H1 (cell line): ENCODE results near the gene PHLDA2. TPM values are rescaled to one million over a fixed set of nuclear protein-coding genes. Genes with fewer than 3 reads are reported as not detected.

Experiments used
- CTCF ChIA-PET: fragments of 300-600 bp; sonication (Branson Sonifier 250); formaldehyde crosslinking; loops from one replicate; lab custom pipeline; 2021; ENCODE audit not compliant: partially characterized antibody; lab: Charles Lee
- POLR2A ChIA-PET: fragments of 300-600 bp; sonication (Branson Sonifier 250); formaldehyde crosslinking; loops from one replicate; lab custom pipeline; 2021; ENCODE audit warnings: inconsistent platforms; ENCODE audit not compliant: partially characterized antibody; lab: Charles Lee
- DNase-seq, 2 experiments: peaks; one replicate each; pipeline versions ENCODE4 v3.0.0 to v3.0.0-alpha.2; 2010 to 2022; ENCODE audit warnings: low spot score in 2 of 2, low read depth in 1 of 2, mixed read lengths in 1 of 2
- FAIRE-seq: peaks from 2 replicates; lab custom pipeline; 2011; peaks lifted over from hg19 to GRCh38; lab: Jason Lieb, UNC
- H2AFZ ChIP-seq: 2 replicates; pipeline ENCODE4 v1.8.1; 2012; ENCODE audit warnings: low read length, inconsistent platforms
- H2AK5ac ChIP-seq: 2 replicates; pipeline ENCODE4 v1.6.1; 2013; ENCODE audit warnings: low read depth, low read length
- H2BK120ac ChIP-seq: replicated peaks from 2 replicates; pipeline ENCODE3; 2013; ENCODE audit warnings: low read depth, low read length, inconsistent platforms
- H2BK12ac ChIP-seq: 2 replicates; pipeline ENCODE4 v1.6.1; 2013; ENCODE audit warnings: low read depth, low read length
- H2BK15ac ChIP-seq: 2 replicates; pipeline ENCODE4 v1.6.1; 2013; ENCODE audit warnings: low read length
- H2BK20ac ChIP-seq: 2 replicates; pipeline ENCODE4 v1.6.1; 2013; ENCODE audit warnings: low read length
- H2BK5ac ChIP-seq: 2 replicates; pipeline ENCODE4 v1.6.1; 2013; ENCODE audit warnings: low read depth, low read length
- H3K14ac ChIP-seq: 2 replicates; pipeline ENCODE4 v1.6.1; 2013; ENCODE audit warnings: inconsistent platforms; ENCODE audit not compliant: insufficient read length
- H3K18ac ChIP-seq: 2 replicates; pipeline ENCODE4 v1.6.1; 2013; ENCODE audit warnings: low read length; ENCODE audit errors: extremely low read depth
- H3K23ac ChIP-seq: 2 replicates; pipeline ENCODE4 v1.6.1; 2013; ENCODE audit warnings: inconsistent platforms; ENCODE audit not compliant: insufficient read length
- H3K23me2 ChIP-seq: 2 replicates; pipeline ENCODE4 v1.6.1; 2013; ENCODE audit warnings: low read depth, low read length
- H3K27ac ChIP-seq: 2 replicates; pipeline ENCODE4 v1.6.1; 2011; ENCODE audit warnings: low read depth, low read length, inconsistent platforms
- H3K27me3 ChIP-seq, 4 experiments: replicated peaks in 1 of 4; 1 replicate in 1 of 4; 2 replicates in 3 of 4; pipeline versions ENCODE4 v1.6.1 to v1.8.1; 2011 to 2013; ENCODE audit warnings: low read length in 3 of 4, mild to moderate bottlenecking in 3 of 4, inconsistent platforms in 2 of 4, mixed read lengths in 2 of 4, moderate library complexity in 1 of 4; ENCODE audit not compliant: control insufficient read depth in 3 of 4, insufficient read depth in 3 of 4; ENCODE audit errors: extremely low read depth in 1 of 4
- H3K36me3 ChIP-seq, 4 experiments: 2 replicates each; pipeline versions ENCODE4 v1.6.1 to v1.8.1; 2011 to 2013; ENCODE audit warnings: mild to moderate bottlenecking in 4 of 4, low read length in 3 of 4, moderate library complexity in 2 of 4, control low read depth in 1 of 4, inconsistent platforms in 1 of 4; ENCODE audit not compliant: insufficient read depth in 4 of 4, control insufficient read depth in 2 of 4
- H3K4ac ChIP-seq: replicated peaks from 2 replicates; pipeline ENCODE3; 2013; ENCODE audit warnings: low read length, low read depth, mixed read lengths, inconsistent platforms; ENCODE audit not compliant: insufficient read length
- H3K4me1 ChIP-seq, 4 experiments: replicated peaks in 1 of 4; 1 replicate in 1 of 4; 2 replicates in 3 of 4; pipeline versions ENCODE4 v1.6.1 to v1.8.1; 2011 to 2013; ENCODE audit warnings: low read length in 3 of 4, inconsistent platforms in 2 of 4, mixed read lengths in 1 of 4; ENCODE audit not compliant: insufficient read depth in 4 of 4, control insufficient read depth in 3 of 4
- H3K4me2 ChIP-seq, 2 experiments: 2 replicates each; pipeline versions ENCODE4 v1.6.1 to v1.8.1; 2011 to 2013; ENCODE audit warnings: low read depth in 2 of 2, low read length in 2 of 2, control low read depth in 1 of 2, inconsistent platforms in 1 of 2, mild to moderate bottlenecking in 1 of 2; ENCODE audit not compliant: insufficient read depth in 1 of 2
- H3K4me3 ChIP-seq, 4 experiments: fragments of 200-600, 300-600 bp in 1 of 4; sonication (generic), shearing (Covaris generic), sonication (Bioruptor Twin) in 1 of 4; 2 replicates each; pipeline versions ENCODE4 v1.5.1 to v1.8.1; 2011 to 2016; ENCODE audit warnings: low read length in 4 of 4, low read depth in 3 of 4, control low read depth in 2 of 4, inconsistent platforms in 2 of 4, mild to moderate bottlenecking in 2 of 4, mixed read lengths in 1 of 4, moderate library complexity in 1 of 4; ENCODE audit not compliant: insufficient read depth in 2 of 4; ENCODE audit errors: extremely low read depth in 1 of 4
- H3K56ac ChIP-seq: replicated peaks from 2 replicates; pipeline ENCODE3; 2013; ENCODE audit warnings: low read depth, mild to moderate bottlenecking, mixed read lengths, low read length, inconsistent platforms; ENCODE audit not compliant: insufficient read length
- H3K79me1 ChIP-seq: 2 replicates; pipeline ENCODE4 v1.6.1; 2013; ENCODE audit warnings: low read depth, low read length, control low read depth
- H3K79me2 ChIP-seq, 2 experiments: 2 replicates each; pipeline versions ENCODE4 v1.6.1 to v1.8.1; 2012 to 2013; ENCODE audit warnings: low read length in 2 of 2, mild to moderate bottlenecking in 2 of 2, inconsistent platforms in 1 of 2; ENCODE audit not compliant: insufficient read depth in 2 of 2, control insufficient read depth in 1 of 2
- H3K9ac ChIP-seq, 4 experiments: replicated peaks in 1 of 4; 1 replicate in 1 of 4; 2 replicates in 3 of 4; pipeline versions ENCODE4 v1.6.1 to v1.8.1; 2011 to 2013; ENCODE audit warnings: low read depth in 3 of 4, low read length in 3 of 4, control low read depth in 2 of 4, mild to moderate bottlenecking in 2 of 4, moderate library complexity in 2 of 4, inconsistent platforms in 1 of 4; ENCODE audit errors: extremely low read depth in 1 of 4
- H3K9me3 ChIP-seq, 2 experiments: 2 replicates each; pipeline versions ENCODE4 v1.6.1 to v1.8.1; 2012 to 2013; ENCODE audit warnings: mild to moderate bottlenecking in 2 of 2, moderate library complexity in 2 of 2, control low read depth in 1 of 2, inconsistent platforms in 1 of 2, low read depth in 1 of 2, low read length in 1 of 2, mixed read lengths in 1 of 2; ENCODE audit not compliant: insufficient read depth in 2 of 2
- H4K20me1 ChIP-seq, 2 experiments: replicated peaks in 1 of 2; 2 replicates each; pipeline versions ENCODE3 to v1.8.1; 2011 to 2013; ENCODE audit warnings: inconsistent platforms in 2 of 2, low read length in 2 of 2, mild to moderate bottlenecking in 1 of 2; ENCODE audit not compliant: insufficient read depth in 2 of 2, control insufficient read depth in 1 of 2
- H4K5ac ChIP-seq: 2 replicates; pipeline ENCODE4 v1.6.1; 2013; ENCODE audit warnings: low read length, low read depth, mixed read lengths, inconsistent platforms; ENCODE audit not compliant: insufficient read length
- H4K8ac ChIP-seq: 2 replicates; pipeline ENCODE4 v1.8.0; 2013; ENCODE audit warnings: mild to moderate bottlenecking, moderate library complexity, low read length, inconsistent platforms; ENCODE audit not compliant: insufficient read depth; ENCODE audit errors: extremely low read depth
- H4K91ac ChIP-seq: replicated peaks from 2 replicates; pipeline ENCODE3; 2013; ENCODE audit warnings: low read length, mixed read lengths, inconsistent platforms; ENCODE audit not compliant: insufficient read length
- CHD2 ChIP-seq: IDR thresholded peaks from 2 replicates; pipeline ENCODE4 v1.6.1; 2012; ENCODE audit warnings: low read length, improper control_type of control experiment
- FOSL1 ChIP-seq: IDR thresholded peaks from 2 replicates; pipeline ENCODE4 v1.6.1; 2011; ENCODE audit warnings: mild to moderate bottlenecking, low read depth, low read length, moderate library complexity; ENCODE audit not compliant: insufficient read depth
- HDAC6 ChIP-seq: IDR thresholded peaks from one replicate; pipeline ENCODE4 v1.7.1; 2012; ENCODE audit warnings: low read depth, mild to moderate bottlenecking, inconsistent platforms, low read length, moderate library complexity
- JUN ChIP-seq: IDR thresholded peaks from 2 replicates; pipeline ENCODE4 v1.6.1; 2011; ENCODE audit warnings: low read depth, mild to moderate bottlenecking, improper control_type of control experiment, low read length
- MAFK ChIP-seq: IDR thresholded peaks from 2 replicates; pipeline ENCODE4 v1.6.1; 2012; ENCODE audit warnings: low read depth, mild to moderate bottlenecking, improper control_type of control experiment, low read length
- NANOG ChIP-seq: IDR thresholded peaks from 2 replicates; pipeline ENCODE4 v1.6.1; 2011; ENCODE audit warnings: low read length, low read depth, mild to moderate bottlenecking, inconsistent platforms; ENCODE audit not compliant: insufficient read depth, poor library complexity, severe bottlenecking
- NRF1 ChIP-seq: IDR thresholded peaks from 2 replicates; pipeline ENCODE4 v1.6.1; 2011; ENCODE audit warnings: mild to moderate bottlenecking, low read depth, low read length, improper control_type of control experiment
- RAD21 ChIP-seq, 2 experiments: IDR thresholded peaks in 1 of 2; conservative IDR thresholded peaks in 1 of 2; 2 replicates each; pipeline ENCODE4 v1.6.1; 2011; ENCODE audit warnings: low read depth in 2 of 2, low read length in 2 of 2, improper control_type of control experiment in 1 of 2, inconsistent platforms in 1 of 2, mild to moderate bottlenecking in 1 of 2, moderate library complexity in 1 of 2
- SAP30 ChIP-seq: fragments of 300-600 bp; sonication (generic); IDR thresholded peaks from 2 replicates; pipeline ENCODE4 v1.7.1; 2012; ENCODE audit warnings: low read length, moderate library complexity, mild to moderate bottlenecking, inconsistent platforms; ENCODE audit not compliant: insufficient read depth, insufficient replicate concordance
- SP4 ChIP-seq: IDR thresholded peaks from 2 replicates; pipeline ENCODE4 v1.6.1; 2012; ENCODE audit warnings: low read length, inconsistent platforms
- SUZ12 ChIP-seq: fragments of 200-600 bp; sonication (generic); IDR thresholded peaks from 2 replicates; pipeline ENCODE4 v1.6.1; 2012; ENCODE audit warnings: mild to moderate bottlenecking, inconsistent platforms, low read length, moderate library complexity, mixed read lengths
- USF2 ChIP-seq: IDR thresholded peaks from 2 replicates; pipeline ENCODE4 v1.6.1; 2011; ENCODE audit warnings: low read length, improper control_type of control experiment
- ZNF274 ChIP-seq: IDR thresholded peaks from 2 replicates; pipeline ENCODE4 v1.7.0; 2012; ENCODE audit warnings: low read length, borderline replicate concordance; ENCODE audit errors: extremely low read depth
- WGBS, 2 experiments: shearing (Covaris generic) in 1 of 2; methylation state at CpG; one replicate each; pipeline versions ENCODE4 v1.1.6 to v1.1.7; 2013 to 2015; ENCODE audit warnings: low lambda C conversion rate in 2 of 2, mixed read lengths in 2 of 2, inconsistent platforms in 1 of 2, low coverage in 1 of 2, missing lambda C conversion rate in 1 of 2; ENCODE audit not compliant: insufficient replicate concordance in 2 of 2, insufficient coverage in 1 of 2, insufficient read length in 1 of 2; ENCODE audit errors: extremely low coverage in 1 of 2, missing lambda C conversion rate in 1 of 2; 5-methylcytosine and 5-hydroxymethylcytosine counted together
- polyA plus RNA-seq, 7 experiments: library from polyadenylated mRNA; depleted of rRNA in 3 of 7; stranded (reverse) in 5 of 7; unstranded in 2 of 7; fragments of >200 nt in 5 of 7; fragments of 200-250 nt in 2 of 7; gene quantifications; 1 replicate in 5 of 7; 2 replicates in 1 of 7; 4 replicates in 1 of 7; pipeline versions ENCODE4 v1.2.1 to v1.2.3, GENCODE V29; 2011 to 2013; ENCODE audit warnings: missing spikeins in 2 of 7, mixed read lengths in 2 of 7
- total RNA-seq: library from RNA; stranded (reverse); fragmentation: NEBNext Ultra II Directional; extraction: Animal tissue kit (Norgen Biotek cat#: 25700); gene quantifications from 2 replicates; pipeline ENCODE4 v1.2.1, GENCODE V29; 2021

PHLDA2 gene
- total and polyA plus RNA-seq, 2 of the 8 experiments (the other 6 are each of a cell fraction or from before 2014, with no cell fraction given), result 5.2 to 7.6 TPM

GRCh38 chr11:2897048-2897447, 32.2 kb downstream of the PHLDA2 start:
- Histone ChIP-seq H4K5ac (no peak overlapping the region), H3K4me2 (no peak overlapping the region), H3K4me3 (no peak overlapping the region), H3K56ac (no peak overlapping the region), H4K20me1 (no peaks in the 10 kb centered on the region), H3K14ac (no peak overlapping the region), H2BK5ac (no peak overlapping the region), H2BK120ac (no peak overlapping the region), H3K36me3 (no peaks in the 10 kb centered on the region), H2BK12ac (no peak overlapping the region), H3K27me3 (peaks cover 0 to 18% (median 6%) of the 10 kb centered on the region in 4 experiments; a peak in 3 of 7 replicates), H3K23me2 (peaks cover 7% of the 10 kb centered on the region), H3K79me1 (no peaks in the 10 kb centered on the region), H4K91ac (no peak overlapping the region), H2BK15ac (no peak overlapping the region), H2AFZ (no peak overlapping the region), H3K79me2 (no peaks in the 10 kb centered on the region), H3K9me3 (peaks cover 0 to 4% of the 10 kb centered on the region in 2 experiments; a peak in 1 of 4 replicates), H2AK5ac (no peak overlapping the region), H3K4me1 (peaks cover 0 to 15% (median 9%) of the 10 kb centered on the region in 4 experiments; a peak in 6 of 7 replicates), H3K4ac (no peak overlapping the region), H3K9ac (no peak overlapping the region), H3K18ac (no peak overlapping the region), H3K23ac (no peak overlapping the region), H3K27ac (no peak overlapping the region), H4K8ac (no peak overlapping the region), H2BK20ac (no peak overlapping the region)
- DNase-seq (no peak), FAIRE-seq (no peak)
- 93% methylated on average over 6 of the region's 6 CpGs; no CpG with 5 or more reads in 1 of the 2 experiments for WGBS, 2 experiments
- ChIA-PET CTCF (interaction anchor here (1.3 kb wide), 1 partner anchor 9 kb away, joined by 5 read pairs; no protein-coding TSS in a partner anchor), POLR2A (no interaction called here)
- TF ChIP-seq SUZ12, result no peak
- TF ChIP-seq USF2, result no peak
- no peak for TF ChIP-seq SAP30
- TF ChIP-seq SP4, result no peak
- TF ChIP-seq ZNF274, result no peak
- TF ChIP-seq CHD2, result no peak
- no peak for TF ChIP-seq NANOG
- no peak for TF ChIP-seq HDAC6
- TF ChIP-seq MAFK, result no peak
- no peak for TF ChIP-seq FOSL1
- TF ChIP-seq RAD21 (IDR thresholded peaks at IDR 0.05 in 1 of 2, conservative IDR thresholded peaks at IDR 0.05 in 1 of 2; ENCODE audit: low read depth in 2 of 2, low read length in 2 of 2), result no peak
- no peak for TF ChIP-seq NRF1
- no peak for TF ChIP-seq JUN
